D721Med (cell line): ENCODE measurements around the gene GNAL.
A peak's percentile ranks its signal among the peaks of the same experiment; 100 is the strongest.
"Not testable (repeated sequence)": the region's sequence is repeated elsewhere in the genome, so short reads cannot be mapped to it uniquely, and the experiment has no call there.

Experiments
- DNase-seq: peaks from one replicate; pipeline ENCODE4 v3.0.0; 2011; ENCODE audit warnings: low spot score; ENCODE audit not compliant: insufficient read length
- FAIRE-seq: peaks from 2 replicates; lab custom pipeline; 2011; peaks lifted over from hg19 to GRCh38; lab: Jason Lieb, UNC
- TF ChIP-seq, protein P1 (sequence below): IDR thresholded peaks from 2 replicates; pipeline ENCODE4 v1.5.1; 2012; ENCODE audit warnings: mild to moderate bottlenecking, control low read depth; ENCODE audit not compliant: insufficient read depth; ENCODE audit errors: missing control alignments

Gene GNAL

DNA sequence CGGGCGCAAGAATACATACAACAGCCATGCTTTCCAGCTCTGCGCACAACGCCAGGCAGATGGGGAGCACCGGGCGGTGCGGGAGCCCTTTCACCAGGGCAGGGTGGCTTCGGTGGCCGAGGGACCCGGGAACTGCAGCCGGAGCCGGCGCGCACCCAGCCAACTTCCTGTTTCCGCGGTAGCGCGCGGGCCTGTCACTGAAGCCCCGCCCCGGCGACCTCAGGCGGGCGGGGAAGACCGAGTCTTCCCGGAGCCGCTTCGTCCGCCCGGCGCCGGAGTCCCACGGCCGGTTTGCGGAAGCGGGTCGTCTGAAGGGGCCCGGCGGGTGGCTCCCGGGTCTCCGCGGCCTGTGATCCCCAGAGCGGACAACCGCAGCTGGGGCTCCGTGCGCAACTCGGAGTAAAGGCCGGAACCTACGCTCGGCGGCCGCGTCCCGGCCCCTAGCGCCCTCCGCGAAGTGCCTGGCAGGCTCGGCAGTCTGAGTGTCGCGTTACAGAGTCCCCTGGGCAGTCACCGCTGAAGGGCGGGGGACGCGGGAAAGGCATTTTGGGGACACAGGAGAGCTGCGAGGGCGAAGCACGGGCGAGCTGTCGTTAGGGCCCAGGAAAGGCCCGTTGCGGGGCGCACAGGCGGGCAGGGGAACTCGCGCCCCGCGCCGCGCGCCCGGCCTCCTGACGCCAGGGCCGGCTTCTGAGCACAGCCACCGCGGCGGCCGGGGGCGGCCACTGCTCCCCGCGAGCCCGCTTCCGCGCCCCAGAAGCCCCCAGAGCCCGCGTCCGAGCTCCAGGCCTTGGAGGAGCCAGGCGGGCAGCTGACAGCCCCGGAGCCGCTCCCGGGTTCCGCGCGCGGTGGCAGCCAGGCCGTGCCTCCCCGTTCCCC lies 219.4 kb downstream of the GNAL start, which contains the start of gene MPPE1:
TSS of gene MPPE1 (minus strand) at position 136 of the 879 bp plus-strand sequence. CDS start 11,053 bp downstream, outside the sequence.
- no peak for FAIRE-seq
- peak; percentile 68 for DNase-seq
- TF ChIP-seq, protein P1, sequence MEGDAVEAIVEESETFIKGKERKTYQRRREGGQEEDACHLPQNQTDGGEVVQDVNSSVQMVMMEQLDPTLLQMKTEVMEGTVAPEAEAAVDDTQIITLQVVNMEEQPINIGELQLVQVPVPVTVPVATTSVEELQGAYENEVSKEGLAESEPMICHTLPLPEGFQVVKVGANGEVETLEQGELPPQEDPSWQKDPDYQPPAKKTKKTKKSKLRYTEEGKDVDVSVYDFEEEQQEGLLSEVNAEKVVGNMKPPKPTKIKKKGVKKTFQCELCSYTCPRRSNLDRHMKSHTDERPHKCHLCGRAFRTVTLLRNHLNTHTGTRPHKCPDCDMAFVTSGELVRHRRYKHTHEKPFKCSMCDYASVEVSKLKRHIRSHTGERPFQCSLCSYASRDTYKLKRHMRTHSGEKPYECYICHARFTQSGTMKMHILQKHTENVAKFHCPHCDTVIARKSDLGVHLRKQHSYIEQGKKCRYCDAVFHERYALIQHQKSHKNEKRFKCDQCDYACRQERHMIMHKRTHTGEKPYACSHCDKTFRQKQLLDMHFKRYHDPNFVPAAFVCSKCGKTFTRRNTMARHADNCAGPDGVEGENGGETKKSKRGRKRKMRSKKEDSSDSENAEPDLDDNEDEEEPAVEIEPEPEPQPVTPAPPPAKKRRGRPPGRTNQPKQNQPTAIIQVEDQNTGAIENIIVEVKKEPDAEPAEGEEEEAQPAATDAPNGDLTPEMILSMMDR = no peak

GRCh38 chr18:11909061-11909455 lies 220.0 kb downstream of the GNAL start:
- DNase-seq (no peak), FAIRE-seq (no peak)
- TF ChIP-seq, protein P1 = no peak

- FAIRE-seq = no peak
- DNase-seq = no peak
- TF ChIP-seq, protein P1 = no peak
Observed at GRCh38 chr18:11909591-11910026, 220.5 kb downstream of the GNAL start.

DNA sequence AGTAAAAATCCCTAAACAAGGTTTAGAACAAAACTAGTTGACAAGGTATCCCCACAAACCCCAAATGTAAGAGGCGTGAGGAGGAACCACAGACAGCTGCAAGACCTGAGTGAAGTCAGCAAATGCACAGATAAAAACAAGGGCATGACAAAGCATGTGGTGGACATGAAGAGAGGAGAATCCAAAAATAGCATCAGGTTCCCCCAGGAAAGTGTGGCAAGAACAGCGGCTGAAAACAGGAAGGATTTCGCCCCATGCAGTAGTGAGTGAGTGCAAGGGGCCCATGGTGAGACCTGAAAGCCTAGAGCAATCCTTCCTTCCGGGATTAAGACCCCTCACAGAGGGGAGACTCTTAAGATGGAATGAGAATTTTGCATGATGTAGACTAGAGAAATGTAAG lies 227.8 kb downstream of the GNAL start:
- FAIRE-seq = not testable (repeated sequence)

DNA sequence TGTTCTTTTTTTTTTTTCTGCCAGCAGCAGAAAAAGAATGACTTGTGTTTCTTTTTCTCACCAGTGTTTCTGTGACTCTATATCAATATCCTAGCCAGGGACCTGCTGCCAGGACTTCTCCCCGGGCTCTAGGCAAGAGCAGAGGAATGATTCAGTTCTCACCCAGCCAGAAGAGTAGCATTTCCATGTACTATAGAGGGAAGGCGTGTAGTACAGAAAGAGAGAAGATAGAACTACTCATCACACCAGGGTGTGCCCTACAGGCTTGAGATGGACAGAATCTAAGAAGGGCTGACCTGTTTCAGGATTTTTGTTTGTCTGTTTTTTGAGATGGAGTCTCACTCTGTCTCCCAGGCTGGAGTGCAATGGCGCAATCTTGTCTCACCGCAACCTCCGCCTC lies 230.5 kb downstream of the GNAL start:
- FAIRE-seq, DNase-seq: not testable (repeated sequence)

More for the DNA sequence above, 227.8 kb downstream of the GNAL start:
- not testable (repeated sequence) for DNase-seq

DNA sequence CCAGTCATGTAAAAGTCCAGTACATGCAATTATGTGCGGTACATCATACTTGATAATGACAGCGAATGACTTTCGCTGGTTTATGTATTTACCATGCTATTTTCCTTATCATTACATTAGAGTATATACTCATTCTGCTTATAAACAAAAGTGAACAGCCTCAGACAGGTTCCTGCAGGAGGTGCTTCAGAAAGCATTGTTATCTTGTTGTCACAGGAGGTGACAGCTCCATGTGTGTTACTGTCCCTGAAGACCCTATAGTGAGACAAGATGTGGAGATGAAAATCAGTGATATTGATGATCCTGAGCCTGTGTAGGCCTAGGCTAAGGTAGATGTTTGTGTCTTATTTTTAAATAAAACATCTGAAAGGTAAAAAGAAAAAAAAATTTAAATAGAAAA lies 234.4 kb downstream of the GNAL start:
- no peak for FAIRE-seq
- TF ChIP-seq, protein P1 = no peak

DNA sequence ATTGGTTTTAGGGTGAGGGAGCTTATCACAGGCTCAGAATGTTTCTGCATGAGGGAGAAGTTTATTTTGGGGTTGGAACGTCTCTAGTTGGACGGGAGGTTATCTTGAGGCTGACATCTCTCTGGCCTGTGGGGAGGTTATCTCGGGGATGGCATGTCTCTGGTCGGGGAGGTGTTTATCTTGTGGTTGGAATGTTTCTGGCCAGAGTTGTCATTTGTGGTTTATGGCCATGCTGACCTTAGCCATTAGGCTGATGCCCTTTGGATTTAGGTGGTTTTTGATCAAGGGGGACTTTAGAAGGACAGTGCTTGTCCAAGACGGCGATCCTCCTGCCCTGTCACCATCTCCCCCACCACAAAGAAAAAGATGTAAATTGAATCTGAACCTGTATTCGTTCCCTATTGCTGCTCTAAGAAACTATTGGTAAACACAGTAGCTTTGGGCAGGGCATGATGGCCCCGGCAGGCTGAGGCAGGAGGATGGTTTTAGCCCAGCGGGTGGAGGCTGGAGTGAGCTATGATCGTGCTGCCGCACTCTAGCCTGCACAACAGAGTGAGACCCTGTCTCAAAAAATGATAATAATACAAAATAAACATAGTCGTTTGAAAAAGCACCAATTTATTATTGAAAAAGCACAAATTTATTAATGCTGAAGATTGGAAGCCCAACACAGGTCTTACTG lies 236.9 kb downstream of the GNAL start:
- FAIRE-seq (no peak), DNase-seq (no peak)
- TF ChIP-seq, protein P1 = no peak

More for the DNA sequence above, 234.4 kb downstream of the GNAL start:
- DNase-seq = no peak

DNA sequence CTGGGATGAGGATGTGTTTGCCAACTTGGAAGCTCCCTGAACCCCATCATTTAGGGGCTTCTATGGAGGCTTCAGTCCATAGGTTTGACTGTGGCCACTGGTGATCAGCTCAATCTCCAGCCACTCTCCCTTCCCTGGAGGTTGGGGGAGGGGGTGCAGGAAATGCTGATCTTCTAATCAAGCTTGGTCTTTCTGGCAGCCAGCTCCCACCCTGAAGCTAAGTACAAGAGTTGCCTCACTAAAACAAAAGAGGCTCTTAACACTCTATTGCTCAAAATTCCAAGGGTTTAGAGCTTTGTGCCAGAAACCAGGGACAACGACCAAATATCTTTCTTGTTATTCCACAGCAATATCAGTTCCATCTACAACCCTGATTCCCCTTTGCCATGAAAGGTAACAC lies 238.4 kb downstream of the GNAL start:
- no peak for FAIRE-seq
- TF ChIP-seq, protein P1 = no peak
- no peak for DNase-seq
